Amygdala (tissue), 56 donors: ENCODE data around the gene ZNF35.
"Not testable (repeated sequence)": the region's sequence is repeated elsewhere in the genome, so short reads cannot be mapped to it uniquely, and the experiment has no call there.

ENCODE experiments used
- DNase-seq, 56 donors: peaks; one replicate each; lab custom pipeline; 2025; lab: John Stamatoyannopoulos, UW

Gene ZNF35

GRCh38 chr3:44648564-44649229 is at the start of gene ZNF35:
Gene ZNF35, plus strand, starts transcription at chr3:44648732. Its CDS starts 2,336 bp downstream, at chr3:44651068.
- peak in 54 of 56 donors; percentile 13 to 87 (median 70) for DNase-seq

- DNase-seq = no peak
These were observed 46.8 kb upstream of the ZNF35 start for GRCh38 chr3:44601749-44602148.

- DNase-seq = no peak
These were observed 35.9 kb upstream of the ZNF35 start for GRCh38 chr3:44612678-44613077.

DNA sequence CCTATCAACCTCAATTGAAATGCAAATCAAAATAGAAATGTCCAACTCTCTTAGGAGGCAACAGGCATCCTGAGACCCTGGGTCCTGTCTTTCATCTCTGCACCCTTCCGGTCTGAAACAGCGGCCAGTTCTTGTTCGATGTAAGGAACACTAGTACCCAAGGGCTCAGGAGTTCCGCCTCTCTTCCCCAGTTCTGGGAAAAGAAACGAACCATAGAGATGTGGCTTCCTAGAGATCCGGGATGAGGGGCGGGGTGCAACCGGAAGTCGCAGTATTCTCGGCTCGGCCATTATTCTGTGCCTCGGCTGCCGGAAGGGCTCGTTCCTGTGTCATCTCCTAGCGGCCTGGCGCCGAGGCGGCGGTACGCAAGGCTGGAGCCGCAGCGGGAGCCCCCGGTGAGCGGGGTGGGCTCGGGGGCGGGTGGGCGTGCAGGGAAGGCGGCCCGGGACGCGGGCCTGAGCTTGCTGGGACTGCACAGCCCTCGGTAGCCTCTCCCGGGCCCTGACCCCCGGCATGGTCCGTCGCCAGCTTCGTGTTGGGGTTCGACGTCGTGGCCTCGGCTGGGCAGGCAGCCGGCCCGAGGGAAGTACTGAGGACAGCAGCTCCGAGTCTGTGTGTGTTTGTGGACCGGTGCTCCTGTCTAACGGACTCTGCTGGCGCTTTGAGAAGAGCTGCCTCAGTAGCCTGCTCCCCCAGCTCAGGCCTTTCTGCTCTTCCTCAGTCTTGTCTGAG is 23.6 kb upstream of the ZNF35 start, which contains the start of gene ZNF197:
Gene ZNF197, plus strand, starts transcription at position 288 of the 732 bp plus-strand sequence. CDS start 4,119 bp downstream, outside the sequence.
- DNase-seq = peak; percentile 33 to 92 (median 78)

- DNase-seq = no peak
These were observed 19.8 kb upstream of the ZNF35 start for GRCh38 chr3:44628716-44629115.

DNA sequence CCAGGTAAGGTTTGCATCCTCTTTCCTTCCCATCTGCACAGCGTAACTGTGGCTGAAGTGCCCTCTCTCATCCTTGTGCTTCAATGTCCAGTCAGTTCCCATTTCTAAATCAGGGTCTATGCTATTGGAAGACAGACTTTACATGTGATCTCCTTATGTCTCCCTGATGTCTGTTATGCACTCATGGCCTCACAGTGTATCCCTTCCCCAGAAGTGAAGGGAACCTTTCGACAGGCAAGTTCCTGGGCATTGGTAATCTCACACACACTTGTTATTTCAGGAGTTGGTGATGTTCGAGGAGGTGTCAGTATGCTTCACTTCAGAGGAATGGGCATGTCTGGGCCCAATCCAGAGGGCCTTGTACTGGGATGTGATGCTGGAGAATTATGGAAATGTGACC is 16.3 kb upstream of the ZNF35 start:
- no peak for DNase-seq

GRCh38 chr3:44642337-44642736 is 6.2 kb upstream of the ZNF35 start:
- DNase-seq = no peak

GRCh38 chr3:44643024-44643423 is 5.5 kb upstream of the ZNF35 start:
- no peak for DNase-seq

DNA sequence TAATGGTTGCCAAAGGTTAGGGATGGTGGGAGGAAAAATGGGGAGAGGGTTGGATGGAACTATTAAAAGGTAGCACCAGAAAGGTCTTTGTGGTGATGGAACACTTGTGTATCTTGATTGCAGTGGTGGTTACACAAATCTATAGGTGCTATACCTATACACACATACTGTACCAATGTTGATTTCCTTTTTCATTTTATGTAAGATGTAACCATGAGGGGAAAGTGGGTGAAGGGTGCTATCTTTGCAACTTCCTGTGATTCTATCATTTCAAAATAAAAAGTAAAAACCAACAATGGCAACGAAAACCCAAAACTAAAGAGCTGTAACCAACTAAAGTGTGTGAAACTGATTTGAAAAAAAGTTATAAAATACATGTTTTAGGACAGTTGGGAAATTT is 761 bp upstream of the ZNF35 start:
- no peak for DNase-seq

DNA sequence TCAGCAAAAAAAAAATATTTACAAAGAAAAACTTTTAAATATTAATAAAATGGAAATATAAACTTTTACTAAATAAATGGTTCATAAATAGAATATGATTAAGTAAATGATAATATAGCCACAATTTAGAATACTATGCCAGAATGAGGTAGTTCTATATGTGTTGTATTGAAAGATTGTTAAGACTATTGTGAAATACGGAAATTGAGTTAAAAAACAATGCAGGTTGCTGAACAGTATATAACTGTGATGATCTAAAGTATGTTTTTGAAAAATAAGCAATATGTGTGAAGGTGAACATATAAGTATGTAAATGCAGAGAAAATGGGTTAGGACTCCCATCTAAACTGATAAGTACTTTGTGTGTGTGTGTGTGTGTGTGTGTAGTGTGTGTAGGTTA is 1.2 kb downstream of the ZNF35 start:
- DNase-seq = no peak

DNA sequence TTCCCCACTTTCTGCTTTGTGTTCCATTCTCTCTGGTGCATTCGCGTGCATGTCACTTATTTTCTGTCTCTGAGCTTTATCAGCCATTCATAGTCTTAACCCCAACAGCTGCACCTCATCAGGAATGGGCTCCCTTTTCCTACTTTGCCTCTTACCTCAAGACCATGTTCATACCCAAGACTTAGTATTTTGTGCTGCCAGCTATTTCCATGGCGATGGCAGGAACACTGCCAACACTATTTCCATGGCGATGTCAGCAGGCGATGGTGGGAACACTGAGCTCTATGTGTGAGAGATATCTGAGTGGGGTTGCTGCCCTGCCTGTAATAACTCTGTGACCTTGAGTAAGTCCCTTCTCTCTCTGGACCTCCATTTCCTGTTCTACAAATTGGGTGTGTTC is 5.5 kb downstream of the ZNF35 start:
- peak in 1 of 56 donors; percentile 1 for DNase-seq

DNA sequence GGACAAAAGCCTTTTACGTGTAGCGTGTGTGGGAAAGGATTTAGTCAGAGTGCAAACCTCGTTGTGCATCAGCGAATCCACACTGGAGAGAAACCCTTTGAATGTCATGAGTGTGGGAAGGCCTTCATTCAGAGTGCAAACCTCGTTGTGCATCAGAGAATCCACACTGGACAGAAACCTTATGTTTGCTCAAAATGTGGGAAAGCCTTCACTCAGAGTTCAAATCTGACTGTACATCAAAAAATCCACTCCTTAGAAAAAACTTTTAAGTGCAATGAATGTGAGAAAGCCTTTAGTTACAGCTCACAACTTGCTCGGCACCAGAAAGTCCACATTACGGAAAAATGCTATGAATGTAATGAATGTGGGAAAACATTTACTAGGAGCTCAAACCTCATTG is 10.5 kb downstream of the ZNF35 start:
- DNase-seq = no peak

- DNase-seq = no peak
These were observed 10.9 kb downstream of the ZNF35 start for GRCh38 chr3:44659434-44659833.

DNA sequence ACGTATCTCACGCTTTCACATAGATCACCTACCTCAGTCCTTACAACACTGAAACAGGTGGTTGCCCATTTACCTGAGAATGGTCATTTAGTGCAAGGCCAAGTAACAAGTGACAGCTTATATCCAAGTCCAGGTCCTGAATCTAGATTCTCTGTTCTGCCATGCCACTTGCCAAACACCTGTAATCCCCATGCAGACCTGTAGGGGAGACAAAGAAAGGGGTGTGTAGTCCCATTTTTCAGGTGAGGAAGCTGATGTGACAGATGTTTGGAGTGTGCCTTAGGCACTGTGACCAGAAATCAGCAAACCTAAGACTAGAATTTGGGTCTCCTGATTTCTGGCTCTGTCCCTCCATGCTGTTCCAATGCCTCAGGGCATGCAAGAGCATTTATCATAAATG is 12.7 kb downstream of the ZNF35 start:
- DNase-seq = no peak

GRCh38 chr3:44665173-44665572 is 16.6 kb downstream of the ZNF35 start:
- DNase-seq = no peak

- no peak for DNase-seq
These were observed 17.8 kb downstream of the ZNF35 start for GRCh38 chr3:44666346-44666745.

DNA sequence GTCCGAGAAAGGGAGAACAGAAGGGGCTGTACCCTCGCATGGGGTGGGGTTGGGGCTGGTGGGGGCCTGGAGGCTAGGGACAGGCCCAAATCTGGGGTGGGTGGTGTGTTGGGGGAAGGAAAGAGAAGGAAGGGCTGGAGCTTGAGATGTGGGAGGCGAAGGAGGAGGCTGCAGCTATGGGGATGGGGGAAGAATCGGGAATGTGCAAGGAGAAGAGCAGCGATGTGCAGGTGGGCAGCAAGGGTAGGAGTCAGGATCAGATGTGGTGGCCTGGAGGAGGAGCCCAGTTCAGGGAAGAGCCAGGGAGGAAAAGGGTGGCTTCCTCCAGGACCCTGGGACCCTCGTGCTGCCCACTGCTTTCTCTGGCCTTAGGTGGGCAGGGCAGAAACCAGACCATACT is 21.2 kb downstream of the ZNF35 start:
- no peak for DNase-seq

DNA sequence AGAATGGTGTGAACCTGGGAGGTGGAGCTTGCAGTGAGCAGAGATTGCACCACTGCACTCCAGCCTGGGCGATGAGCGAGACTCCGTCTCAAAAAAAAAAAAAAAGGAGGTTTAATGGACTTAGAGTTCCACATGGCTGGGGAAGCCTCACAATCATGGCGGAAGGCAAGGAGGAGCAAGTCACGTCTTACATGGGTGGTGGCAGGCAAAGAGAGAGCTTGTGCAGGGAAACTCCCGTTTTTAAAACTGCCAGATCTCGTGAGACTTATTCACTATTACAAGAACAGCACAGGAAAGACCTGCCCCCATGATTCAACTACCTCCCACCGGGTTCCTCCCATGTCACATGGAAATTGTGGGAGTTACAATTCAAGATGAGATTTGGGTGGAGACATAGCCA is 24.9 kb downstream of the ZNF35 start:
- DNase-seq = not testable (repeated sequence)

DNA sequence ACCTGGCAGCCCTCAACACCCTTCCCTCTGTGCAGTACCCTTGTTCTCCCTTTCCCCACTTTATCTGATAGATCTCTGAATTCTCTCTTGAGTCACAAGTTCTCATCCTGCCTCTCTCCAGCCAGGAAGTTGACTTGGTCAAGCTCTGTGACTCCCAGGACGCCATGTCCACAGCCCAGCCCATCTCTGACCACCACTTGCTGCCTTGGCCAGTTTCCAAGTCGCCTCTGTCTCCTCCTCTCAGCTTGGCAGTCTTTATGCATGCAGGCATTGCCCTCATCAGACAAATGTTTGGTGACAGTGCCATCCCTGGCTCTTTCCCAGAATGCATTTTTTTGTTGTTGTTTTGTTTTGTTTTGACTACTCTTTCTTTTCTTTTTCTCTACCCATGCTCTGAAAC is 25.7 kb downstream of the ZNF35 start:
- no peak for DNase-seq

GRCh38 chr3:44678480-44679116 is 30.1 kb downstream of the ZNF35 start:
- no peak for DNase-seq

GRCh38 chr3:44680921-44681455 is 32.5 kb downstream of the ZNF35 start:
- no peak for DNase-seq
